ENCODE data around the gene USP51.

DNA sequence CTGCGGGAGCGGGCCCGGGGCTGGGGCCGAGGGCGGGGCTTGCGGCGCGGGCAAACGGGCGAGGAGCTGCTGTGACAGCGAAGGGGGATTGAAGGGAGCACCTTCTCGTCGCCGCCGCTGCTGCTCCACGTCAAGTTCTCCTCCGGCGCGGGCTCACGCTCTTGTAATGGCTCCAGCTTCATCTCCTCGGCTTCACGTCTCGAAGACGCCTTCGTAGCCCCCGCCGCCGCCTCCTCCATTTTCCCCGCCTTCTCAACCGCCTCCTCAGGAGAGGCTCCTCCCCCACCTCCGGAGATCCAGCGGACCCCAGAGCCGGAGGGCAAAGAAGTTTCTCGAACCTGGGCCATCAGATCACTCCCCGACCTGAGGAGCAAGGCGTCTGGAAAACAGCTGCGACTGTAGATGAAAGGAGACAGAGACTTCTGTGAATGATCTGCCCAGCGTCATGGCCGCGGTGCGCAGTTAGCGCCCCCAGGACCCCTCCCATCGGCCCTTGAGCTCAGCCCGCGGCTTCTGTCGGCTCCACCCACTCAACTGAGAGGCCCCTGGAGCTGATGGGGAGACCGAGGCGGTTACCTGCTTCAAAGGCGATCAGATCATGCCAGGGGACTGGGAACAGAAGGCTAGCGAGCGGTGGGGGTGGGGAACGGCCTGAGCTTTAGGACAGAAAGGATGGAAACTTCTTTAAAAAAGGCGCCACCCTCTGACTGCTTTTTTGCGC is 895 bp downstream of the USP51 start:
- TF ChIP-seq, protein P1, sequence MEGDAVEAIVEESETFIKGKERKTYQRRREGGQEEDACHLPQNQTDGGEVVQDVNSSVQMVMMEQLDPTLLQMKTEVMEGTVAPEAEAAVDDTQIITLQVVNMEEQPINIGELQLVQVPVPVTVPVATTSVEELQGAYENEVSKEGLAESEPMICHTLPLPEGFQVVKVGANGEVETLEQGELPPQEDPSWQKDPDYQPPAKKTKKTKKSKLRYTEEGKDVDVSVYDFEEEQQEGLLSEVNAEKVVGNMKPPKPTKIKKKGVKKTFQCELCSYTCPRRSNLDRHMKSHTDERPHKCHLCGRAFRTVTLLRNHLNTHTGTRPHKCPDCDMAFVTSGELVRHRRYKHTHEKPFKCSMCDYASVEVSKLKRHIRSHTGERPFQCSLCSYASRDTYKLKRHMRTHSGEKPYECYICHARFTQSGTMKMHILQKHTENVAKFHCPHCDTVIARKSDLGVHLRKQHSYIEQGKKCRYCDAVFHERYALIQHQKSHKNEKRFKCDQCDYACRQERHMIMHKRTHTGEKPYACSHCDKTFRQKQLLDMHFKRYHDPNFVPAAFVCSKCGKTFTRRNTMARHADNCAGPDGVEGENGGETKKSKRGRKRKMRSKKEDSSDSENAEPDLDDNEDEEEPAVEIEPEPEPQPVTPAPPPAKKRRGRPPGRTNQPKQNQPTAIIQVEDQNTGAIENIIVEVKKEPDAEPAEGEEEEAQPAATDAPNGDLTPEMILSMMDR (IDR thresholded peaks at IDR 0.05; ENCODE audit: low read depth, low read length, poor library complexity, severe bottlenecking): no peak
- no peak for TF ChIP-seq EZH2phosphoT487 (IDR thresholded peaks at IDR 0.05; ENCODE audit: borderline replicate concordance, low read length)

All from DOHH2 (cell line).